Measurements from ENCODE around the gene SLC24A4.

- TF ChIP-seq CTCF (IDR thresholded peaks at IDR 0.05) (no peak), POLR2A (IDR thresholded peaks at IDR 0.05) (no peak)
Observed at GRCh38 chr14:92447416-92448197, 124.6 kb downstream of the SLC24A4 start.

Data from testis (tissue), 2 donors.